GM19035 (cell line): Measurements from ENCODE around the gene DUSP15.

Source experiments
- ATAC-seq: cut with Tn5 transposase; IDR thresholded peaks from one replicate; pipeline ENCODE4 v1.9.1; 2021; ENCODE audit not compliant: unreplicated experiment

DUSP15 gene

GRCh38 chr20:31894980-31895675 lies 24.8 kb upstream of the DUSP15 start:
- ATAC-seq, result peak; percentile 97

- ATAC-seq, result no peak
Measured at GRCh38 chr20:31890646-31891045, 20.3 kb upstream of the DUSP15 start.

- no peak for ATAC-seq
Measured at GRCh38 chr20:31883829-31884228, 13.5 kb upstream of the DUSP15 start.

- no peak for ATAC-seq
Measured at GRCh38 chr20:31881945-31882344, 11.6 kb upstream of the DUSP15 start.

GRCh38 chr20:31879143-31879987 lies 9.0 kb upstream of the DUSP15 start:
- peak; percentile 92 for ATAC-seq

- no peak for ATAC-seq
Measured at GRCh38 chr20:31877684-31878083, 7.4 kb upstream of the DUSP15 start.

- ATAC-seq, result no peak
Measured at GRCh38 chr20:31875671-31876070, 5.3 kb upstream of the DUSP15 start.

- ATAC-seq, result no peak
Measured at GRCh38 chr20:31872406-31872805, 2.1 kb upstream of the DUSP15 start.

- ATAC-seq, result no peak
Measured at GRCh38 chr20:31871618-31871954, 1.3 kb upstream of the DUSP15 start.

- ATAC-seq, result no peak
Measured at GRCh38 chr20:31870726-31871617, 645 bp upstream of the DUSP15 start.

GRCh38 chr20:31869673-31869941 lies 720 bp downstream of the DUSP15 start:
- ATAC-seq, result no peak

GRCh38 chr20:31868853-31869672 lies 1.3 kb downstream of the DUSP15 start:
- no peak for ATAC-seq

- ATAC-seq, result no peak
Measured at GRCh38 chr20:31866221-31866620, 4.1 kb downstream of the DUSP15 start.

- ATAC-seq, result no peak
Measured at GRCh38 chr20:31864521-31865400, 5.6 kb downstream of the DUSP15 start.

- no peak for ATAC-seq
Measured at GRCh38 chr20:31863296-31864085, 6.8 kb downstream of the DUSP15 start.

- ATAC-seq, result no peak
Measured at GRCh38 chr20:31862506-31862905, 7.8 kb downstream of the DUSP15 start.

- no peak for ATAC-seq
Measured at GRCh38 chr20:31862157-31862470, 8.2 kb downstream of the DUSP15 start.

- ATAC-seq, result no peak
Measured at GRCh38 chr20:31861385-31862156, 8.8 kb downstream of the DUSP15 start.

- ATAC-seq, result no peak
Measured at GRCh38 chr20:31861135-31861384, 9.3 kb downstream of the DUSP15 start.
